ENCODE results near the gene FZR1. TPM values are rescaled to one million over a fixed set of nuclear protein-coding genes. Genes with fewer than 3 reads are reported as not detected.

Gene FZR1
- total and polyA plus RNA-seq, 9 of the 15 experiments (the other 6 are each of a cell fraction or from before 2014, with no cell fraction given) = 0.18 to 48.0 (median 22.2) TPM

DNA sequence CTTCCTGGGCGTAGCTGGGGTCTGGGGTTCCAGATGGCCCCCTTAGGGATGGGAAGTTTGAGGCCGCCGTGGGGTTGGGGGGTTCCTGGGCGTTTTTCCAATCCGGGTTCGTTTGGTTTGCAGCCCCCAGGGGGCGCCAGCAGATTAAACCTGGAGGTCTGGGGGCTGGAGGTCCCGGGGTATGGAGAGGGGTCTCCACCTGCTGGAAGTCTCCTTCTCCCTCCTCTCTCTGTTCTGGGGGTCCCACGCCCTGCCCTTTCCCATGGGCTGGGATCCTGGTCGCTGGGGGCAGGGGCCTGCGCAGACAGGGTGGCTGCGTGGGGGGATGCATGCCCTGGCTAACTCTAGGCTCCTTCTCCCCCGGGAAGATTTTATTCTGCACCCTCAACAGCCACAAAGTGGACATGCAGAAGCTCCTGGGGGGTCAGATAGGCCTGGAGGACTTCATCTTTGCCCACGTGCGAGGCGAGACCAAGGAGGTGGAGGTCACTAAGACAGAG, 80.1 kb downstream of the FZR1 start (continued):
- TF ChIP-seq, protein P1, sequence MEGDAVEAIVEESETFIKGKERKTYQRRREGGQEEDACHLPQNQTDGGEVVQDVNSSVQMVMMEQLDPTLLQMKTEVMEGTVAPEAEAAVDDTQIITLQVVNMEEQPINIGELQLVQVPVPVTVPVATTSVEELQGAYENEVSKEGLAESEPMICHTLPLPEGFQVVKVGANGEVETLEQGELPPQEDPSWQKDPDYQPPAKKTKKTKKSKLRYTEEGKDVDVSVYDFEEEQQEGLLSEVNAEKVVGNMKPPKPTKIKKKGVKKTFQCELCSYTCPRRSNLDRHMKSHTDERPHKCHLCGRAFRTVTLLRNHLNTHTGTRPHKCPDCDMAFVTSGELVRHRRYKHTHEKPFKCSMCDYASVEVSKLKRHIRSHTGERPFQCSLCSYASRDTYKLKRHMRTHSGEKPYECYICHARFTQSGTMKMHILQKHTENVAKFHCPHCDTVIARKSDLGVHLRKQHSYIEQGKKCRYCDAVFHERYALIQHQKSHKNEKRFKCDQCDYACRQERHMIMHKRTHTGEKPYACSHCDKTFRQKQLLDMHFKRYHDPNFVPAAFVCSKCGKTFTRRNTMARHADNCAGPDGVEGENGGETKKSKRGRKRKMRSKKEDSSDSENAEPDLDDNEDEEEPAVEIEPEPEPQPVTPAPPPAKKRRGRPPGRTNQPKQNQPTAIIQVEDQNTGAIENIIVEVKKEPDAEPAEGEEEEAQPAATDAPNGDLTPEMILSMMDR (IDR thresholded peaks at IDR 0.05 in 2 of 3, conservative IDR thresholded peaks at IDR 0.05 in 1 of 3; ENCODE audit: insufficient read depth in 2 of 3, low read depth in 1 of 3, low read length in 3 of 3) = peak; percentile 78 to 82 (median 79)
- TF ChIP-seq SMC3 (conservative IDR thresholded peaks at IDR 0.05; ENCODE audit: insufficient read depth, low read depth, low read length) (peak; percentile 59; the same call in 1 of the 2 replicates), TBP (optimal IDR thresholded peaks at IDR 0.05; ENCODE audit: low read depth, low read length) (no peak), MAZ (CRISPR knock-in tag; conservative IDR thresholded peaks at IDR 0.05 in 1 of 2, IDR thresholded peaks at IDR 0.05 in 1 of 2) (peak in 1 of 2 experiments; percentile 40; a peak in 1 of 4 replicates), PCBP1 (IDR thresholded peaks at IDR 0.05; ENCODE audit: low read depth, low read length, poor library complexity, severe bottlenecking) (peak; percentile 47), ZBTB7A (IDR thresholded peaks at IDR 0.05; ENCODE audit: borderline replicate concordance, control insufficient read depth, low read depth, low read length) (peak; percentile 95), HNRNPK (IDR thresholded peaks at IDR 0.05; ENCODE audit: low read depth, low read length, poor library complexity, severe bottlenecking) (no peak), NCOA6 (IDR thresholded peaks at IDR 0.05) (no peak), NFIC (IDR thresholded peaks at IDR 0.05) (peak; percentile 44; the same call in 1 of the 2 replicates), CCAR2 (IDR thresholded peaks at IDR 0.05; ENCODE audit: low read depth, low read length) (no peak), NCOA4 (IDR thresholded peaks at IDR 0.05; ENCODE audit: partially characterized antibody) (no peak)
- TF ChIP-seq, protein P2, sequence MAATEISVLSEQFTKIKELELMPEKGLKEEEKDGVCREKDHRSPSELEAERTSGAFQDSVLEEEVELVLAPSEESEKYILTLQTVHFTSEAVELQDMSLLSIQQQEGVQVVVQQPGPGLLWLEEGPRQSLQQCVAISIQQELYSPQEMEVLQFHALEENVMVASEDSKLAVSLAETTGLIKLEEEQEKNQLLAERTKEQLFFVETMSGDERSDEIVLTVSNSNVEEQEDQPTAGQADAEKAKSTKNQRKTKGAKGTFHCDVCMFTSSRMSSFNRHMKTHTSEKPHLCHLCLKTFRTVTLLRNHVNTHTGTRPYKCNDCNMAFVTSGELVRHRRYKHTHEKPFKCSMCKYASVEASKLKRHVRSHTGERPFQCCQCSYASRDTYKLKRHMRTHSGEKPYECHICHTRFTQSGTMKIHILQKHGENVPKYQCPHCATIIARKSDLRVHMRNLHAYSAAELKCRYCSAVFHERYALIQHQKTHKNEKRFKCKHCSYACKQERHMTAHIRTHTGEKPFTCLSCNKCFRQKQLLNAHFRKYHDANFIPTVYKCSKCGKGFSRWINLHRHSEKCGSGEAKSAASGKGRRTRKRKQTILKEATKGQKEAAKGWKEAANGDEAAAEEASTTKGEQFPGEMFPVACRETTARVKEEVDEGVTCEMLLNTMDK (IDR thresholded peaks at IDR 0.05; ENCODE audit: borderline replicate concordance, insufficient read depth, low read depth, low read length, poor library complexity, severe bottlenecking) = peak; percentile 82
- TF ChIP-seq, protein P3, sequence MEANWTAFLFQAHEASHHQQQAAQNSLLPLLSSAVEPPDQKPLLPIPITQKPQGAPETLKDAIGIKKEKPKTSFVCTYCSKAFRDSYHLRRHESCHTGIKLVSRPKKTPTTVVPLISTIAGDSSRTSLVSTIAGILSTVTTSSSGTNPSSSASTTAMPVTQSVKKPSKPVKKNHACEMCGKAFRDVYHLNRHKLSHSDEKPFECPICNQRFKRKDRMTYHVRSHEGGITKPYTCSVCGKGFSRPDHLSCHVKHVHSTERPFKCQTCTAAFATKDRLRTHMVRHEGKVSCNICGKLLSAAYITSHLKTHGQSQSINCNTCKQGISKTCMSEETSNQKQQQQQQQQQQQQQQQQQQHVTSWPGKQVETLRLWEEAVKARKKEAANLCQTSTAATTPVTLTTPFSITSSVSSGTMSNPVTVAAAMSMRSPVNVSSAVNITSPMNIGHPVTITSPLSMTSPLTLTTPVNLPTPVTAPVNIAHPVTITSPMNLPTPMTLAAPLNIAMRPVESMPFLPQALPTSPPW (CRISPR knock-in tag; IDR thresholded peaks at IDR 0.05) = 0 out of 2 replicates have a peak, but pooled peaks have one; percentile 12
- TF ChIP-seq, protein P4, sequence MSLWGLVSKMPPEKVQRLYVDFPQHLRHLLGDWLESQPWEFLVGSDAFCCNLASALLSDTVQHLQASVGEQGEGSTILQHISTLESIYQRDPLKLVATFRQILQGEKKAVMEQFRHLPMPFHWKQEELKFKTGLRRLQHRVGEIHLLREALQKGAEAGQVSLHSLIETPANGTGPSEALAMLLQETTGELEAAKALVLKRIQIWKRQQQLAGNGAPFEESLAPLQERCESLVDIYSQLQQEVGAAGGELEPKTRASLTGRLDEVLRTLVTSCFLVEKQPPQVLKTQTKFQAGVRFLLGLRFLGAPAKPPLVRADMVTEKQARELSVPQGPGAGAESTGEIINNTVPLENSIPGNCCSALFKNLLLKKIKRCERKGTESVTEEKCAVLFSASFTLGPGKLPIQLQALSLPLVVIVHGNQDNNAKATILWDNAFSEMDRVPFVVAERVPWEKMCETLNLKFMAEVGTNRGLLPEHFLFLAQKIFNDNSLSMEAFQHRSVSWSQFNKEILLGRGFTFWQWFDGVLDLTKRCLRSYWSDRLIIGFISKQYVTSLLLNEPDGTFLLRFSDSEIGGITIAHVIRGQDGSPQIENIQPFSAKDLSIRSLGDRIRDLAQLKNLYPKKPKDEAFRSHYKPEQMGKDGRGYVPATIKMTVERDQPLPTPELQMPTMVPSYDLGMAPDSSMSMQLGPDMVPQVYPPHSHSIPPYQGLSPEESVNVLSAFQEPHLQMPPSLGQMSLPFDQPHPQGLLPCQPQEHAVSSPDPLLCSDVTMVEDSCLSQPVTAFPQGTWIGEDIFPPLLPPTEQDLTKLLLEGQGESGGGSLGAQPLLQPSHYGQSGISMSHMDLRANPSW (CRISPR knock-in tag; IDR thresholded peaks at IDR 0.05) = no peak
- TF ChIP-seq, protein P5, sequence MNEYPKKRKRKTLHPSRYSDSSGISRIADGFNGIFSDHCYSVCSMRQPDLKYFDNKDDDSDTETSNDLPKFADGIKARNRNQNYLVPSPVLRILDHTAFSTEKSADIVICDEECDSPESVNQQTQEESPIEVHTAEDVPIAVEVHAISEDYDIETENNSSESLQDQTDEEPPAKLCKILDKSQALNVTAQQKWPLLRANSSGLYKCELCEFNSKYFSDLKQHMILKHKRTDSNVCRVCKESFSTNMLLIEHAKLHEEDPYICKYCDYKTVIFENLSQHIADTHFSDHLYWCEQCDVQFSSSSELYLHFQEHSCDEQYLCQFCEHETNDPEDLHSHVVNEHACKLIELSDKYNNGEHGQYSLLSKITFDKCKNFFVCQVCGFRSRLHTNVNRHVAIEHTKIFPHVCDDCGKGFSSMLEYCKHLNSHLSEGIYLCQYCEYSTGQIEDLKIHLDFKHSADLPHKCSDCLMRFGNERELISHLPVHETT (CRISPR knock-in tag; conservative IDR thresholded peaks at IDR 0.05 in 1 of 2, IDR thresholded peaks at IDR 0.05 in 1 of 2) = 0 out of 4 replicates have a peak, but pooled peaks of 1 of the 2 experiments have one; percentile 5
